ENCODE measurements around the gene CETP.

DNA sequence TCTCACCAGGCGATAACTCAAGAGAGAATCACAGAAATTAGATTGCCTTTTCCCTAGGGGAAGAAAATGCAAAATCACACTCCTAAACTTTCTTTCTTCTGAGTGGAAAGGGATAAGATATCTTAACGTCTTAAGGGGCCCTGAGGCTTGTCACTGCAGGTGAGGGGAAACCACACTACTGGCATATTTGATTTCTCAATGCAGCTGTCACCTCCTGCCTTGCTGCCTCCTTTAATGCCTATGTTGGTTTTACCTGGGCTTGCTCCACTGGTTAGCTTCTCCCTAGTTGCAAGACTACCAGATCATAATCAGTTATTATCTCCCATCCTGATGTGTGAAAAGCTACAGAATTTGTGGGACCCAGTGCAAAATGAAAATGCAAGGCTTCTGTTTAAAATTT lies 34.3 kb upstream of the CETP start:
- TF ChIP-seq POLR2A (IDR thresholded peaks at IDR 0.05), result no peak
- TF ChIP-seq CTCF (IDR thresholded peaks at IDR 0.05), result no peak
- TF ChIP-seq EP300 (IDR thresholded peaks at IDR 0.05), result no peak
- no peak for TF ChIP-seq POLR2AphosphoS5 (IDR thresholded peaks at IDR 0.05)

All from suprapubic skin (tissue), 4 donors.